Uterus (tissue), 2 donors: ENCODE data around the gene CHRND.

ENCODE experiments used
- CTCF ChIP-seq, 4 experiments: fragments of 200-600 bp in 2 of 4; fragments of 450-650 bp in 2 of 4; sonication (generic) in 2 of 4; IDR thresholded peaks; one replicate each; pipeline ENCODE4 v1.5.1; 2016 to 2019; ENCODE audit warnings: antibody characterized with exemption in 4 of 4, mild to moderate bottlenecking in 2 of 4, moderate library complexity in 1 of 4
- POLR2A ChIP-seq, 2 donors: fragments of 450-650 bp; IDR thresholded peaks; one replicate each; pipeline ENCODE4 v1.6.1; 2016; ENCODE audit warnings: antibody characterized with exemption in 2 of 2, mild to moderate bottlenecking in 1 of 2, moderate library complexity in 1 of 2

- no peak for TF ChIP-seq CTCF (IDR thresholded peaks at IDR 0.05)
- no peak for TF ChIP-seq POLR2A (IDR thresholded peaks at IDR 0.05)
Measured at GRCh38 chr2:232544674-232545073, 18.7 kb downstream of the CHRND start.
